NCI-H1930 (cell line): Measurements from ENCODE around the gene BAZ2B.
"Not testable (repeated sequence)": the region's sequence is repeated elsewhere in the genome, so short reads cannot be mapped to it uniquely, and the experiment has no call there.

Source experiments
- DNase-seq, 2 experiments: peaks; one replicate each; lab custom pipeline; 2025; lab: John Stamatoyannopoulos, UW

Gene BAZ2B, protein sequence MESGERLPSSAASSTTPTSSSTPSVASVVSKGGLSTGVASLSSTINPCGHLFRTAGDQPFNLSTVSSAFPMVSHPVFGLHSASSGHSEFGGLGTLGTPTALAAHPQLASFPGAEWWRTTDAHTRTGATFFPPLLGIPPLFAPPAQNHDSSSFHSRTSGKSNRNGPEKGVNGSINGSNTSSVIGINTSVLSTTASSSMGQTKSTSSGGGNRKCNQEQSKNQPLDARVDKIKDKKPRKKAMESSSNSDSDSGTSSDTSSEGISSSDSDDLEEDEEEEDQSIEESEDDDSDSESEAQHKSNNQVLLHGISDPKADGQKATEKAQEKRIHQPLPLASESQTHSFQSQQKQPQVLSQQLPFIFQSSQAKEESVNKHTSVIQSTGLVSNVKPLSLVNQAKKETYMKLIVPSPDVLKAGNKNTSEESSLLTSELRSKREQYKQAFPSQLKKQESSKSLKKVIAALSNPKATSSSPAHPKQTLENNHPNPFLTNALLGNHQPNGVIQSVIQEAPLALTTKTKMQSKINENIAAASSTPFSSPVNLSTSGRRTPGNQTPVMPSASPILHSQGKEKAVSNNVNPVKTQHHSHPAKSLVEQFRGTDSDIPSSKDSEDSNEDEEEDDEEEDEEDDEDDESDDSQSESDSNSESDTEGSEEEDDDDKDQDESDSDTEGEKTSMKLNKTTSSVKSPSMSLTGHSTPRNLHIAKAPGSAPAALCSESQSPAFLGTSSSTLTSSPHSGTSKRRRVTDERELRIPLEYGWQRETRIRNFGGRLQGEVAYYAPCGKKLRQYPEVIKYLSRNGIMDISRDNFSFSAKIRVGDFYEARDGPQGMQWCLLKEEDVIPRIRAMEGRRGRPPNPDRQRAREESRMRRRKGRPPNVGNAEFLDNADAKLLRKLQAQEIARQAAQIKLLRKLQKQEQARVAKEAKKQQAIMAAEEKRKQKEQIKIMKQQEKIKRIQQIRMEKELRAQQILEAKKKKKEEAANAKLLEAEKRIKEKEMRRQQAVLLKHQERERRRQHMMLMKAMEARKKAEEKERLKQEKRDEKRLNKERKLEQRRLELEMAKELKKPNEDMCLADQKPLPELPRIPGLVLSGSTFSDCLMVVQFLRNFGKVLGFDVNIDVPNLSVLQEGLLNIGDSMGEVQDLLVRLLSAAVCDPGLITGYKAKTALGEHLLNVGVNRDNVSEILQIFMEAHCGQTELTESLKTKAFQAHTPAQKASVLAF (N-terminal part only)

GRCh38 chr2:159616286-159616701 is at the start of gene BAZ2B:
Gene BAZ2B (minus strand): TSS chr2:159616548. CDS start chr2:159478719, 137,829 bp downstream.
- no peak for DNase-seq

- DNase-seq = no peak
These were observed 44.9 kb upstream of the BAZ2B start for GRCh38 chr2:159661286-159661685.

DNA sequence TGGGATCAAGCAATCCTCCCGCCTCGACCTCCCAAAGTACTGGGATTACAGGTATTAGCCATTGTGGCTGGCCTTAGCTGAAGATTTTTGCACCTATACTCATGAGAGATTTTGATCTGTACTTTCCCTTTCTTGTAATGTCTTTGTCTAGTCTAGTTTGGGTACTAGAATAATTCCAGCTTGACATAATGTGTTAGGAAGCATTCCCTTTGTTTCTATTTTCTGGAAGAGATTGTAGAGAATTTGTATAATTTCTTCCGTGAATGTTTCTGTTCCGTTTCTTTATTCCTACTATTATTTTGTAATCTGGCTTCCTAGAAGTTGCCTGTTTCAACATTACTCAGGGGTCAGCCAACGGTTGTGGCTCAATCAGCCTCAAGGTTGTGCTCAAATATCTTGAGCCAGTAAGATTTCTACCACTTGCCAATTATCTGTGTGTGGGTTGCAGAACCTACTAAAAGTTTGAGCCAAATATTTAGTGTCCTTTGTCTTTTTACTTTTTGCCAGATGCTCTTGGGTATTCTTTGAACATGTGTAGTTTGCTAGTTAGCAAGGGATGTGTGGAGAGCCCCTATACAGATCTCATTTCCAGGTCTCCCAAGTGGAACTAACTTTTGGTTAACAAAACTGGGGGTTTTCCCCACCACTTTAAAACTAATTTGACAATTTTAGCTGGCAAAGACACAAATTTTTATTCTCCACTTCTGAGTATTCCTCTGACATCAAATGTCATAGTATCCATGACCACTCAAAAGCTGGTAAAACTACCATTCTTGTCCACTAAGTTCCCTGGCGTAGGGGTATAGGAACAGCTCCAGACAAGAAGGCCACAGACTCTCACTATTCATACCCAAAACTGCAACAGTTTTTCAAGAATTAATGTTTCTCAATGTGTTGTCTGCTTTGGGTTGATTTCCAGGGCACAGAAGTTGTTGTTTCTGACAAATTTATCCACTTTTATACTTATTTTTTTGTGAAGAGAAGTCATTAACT is 42.8 kb upstream of the BAZ2B start:
- DNase-seq = no peak

- DNase-seq = no peak
These were observed 37.6 kb upstream of the BAZ2B start for GRCh38 chr2:159653962-159654361.

DNA sequence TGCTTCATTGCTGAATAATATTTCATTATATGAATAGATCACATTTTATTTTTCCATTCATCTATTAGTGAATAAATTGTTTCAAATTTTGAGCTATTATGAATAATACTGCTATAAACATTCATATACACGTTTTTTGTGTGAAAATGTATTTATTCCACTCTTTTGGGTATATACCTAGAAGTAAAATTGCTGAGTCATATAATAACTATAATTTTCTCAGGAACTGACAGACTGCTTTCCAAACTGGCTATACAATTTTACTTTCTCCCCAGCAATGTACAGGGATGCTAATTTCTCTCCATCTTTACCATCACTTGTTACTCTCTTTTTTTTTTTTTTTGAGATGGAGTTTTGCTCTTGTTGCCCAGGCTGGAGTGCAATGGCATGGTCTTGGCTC is 35.5 kb upstream of the BAZ2B start:
- DNase-seq = no peak

DNA sequence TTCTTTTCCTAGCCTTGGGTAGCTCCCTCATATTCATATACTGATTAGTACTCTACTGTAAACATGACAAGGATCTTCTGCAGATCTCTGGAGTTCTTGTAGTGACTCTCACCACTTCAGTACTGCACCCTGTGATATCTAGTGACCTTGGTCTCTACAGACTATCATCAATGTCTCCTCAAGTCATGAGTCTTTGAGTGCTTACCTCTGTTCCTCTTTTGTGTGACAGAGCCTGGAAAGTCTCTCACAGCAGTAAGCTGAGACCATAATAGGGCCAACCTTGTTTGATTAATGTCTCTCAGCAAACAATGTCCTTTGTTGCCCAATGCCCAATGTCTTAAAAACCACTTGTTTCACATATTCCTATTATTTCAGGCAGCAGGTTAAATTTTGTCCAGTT is 34.2 kb upstream of the BAZ2B start:
- DNase-seq = no peak

DNA sequence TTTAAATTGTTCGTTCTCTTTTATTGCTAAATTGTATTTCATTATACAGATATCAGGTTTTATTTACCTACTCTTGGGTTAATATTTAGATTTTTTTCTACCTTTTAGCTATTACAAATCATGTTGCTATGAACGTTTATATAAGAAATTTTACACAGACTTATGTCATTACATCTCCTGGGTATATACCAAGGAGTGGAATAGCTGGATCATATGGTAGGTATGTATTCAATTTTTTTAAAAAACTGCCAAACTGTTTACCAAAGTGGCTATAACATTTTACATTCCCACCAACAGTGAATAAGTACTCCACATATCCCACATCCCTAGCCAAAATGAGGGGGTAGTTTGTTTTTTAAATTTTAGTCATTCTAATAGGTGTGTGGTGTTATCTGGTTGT is 32.3 kb upstream of the BAZ2B start:
- DNase-seq = no peak

DNA sequence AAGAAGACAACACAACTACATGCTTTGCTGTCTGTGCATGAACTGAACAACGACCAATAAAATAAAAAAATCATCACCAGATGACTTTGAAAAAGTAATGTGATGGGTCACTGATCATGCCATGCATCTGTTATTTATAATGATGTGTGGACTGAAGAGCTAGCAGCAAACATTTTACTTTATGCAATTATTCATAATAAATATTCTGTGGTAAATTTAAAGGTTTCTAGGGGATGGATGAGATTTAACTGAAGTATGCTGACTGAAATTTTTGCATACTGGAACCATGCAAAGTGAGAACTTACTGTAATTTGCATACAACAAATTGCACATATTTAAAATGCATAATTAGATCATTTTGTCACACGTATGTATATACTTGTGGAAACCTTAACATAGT is 31.3 kb upstream of the BAZ2B start:
- no peak for DNase-seq

- no peak for DNase-seq
These were observed 23.8 kb upstream of the BAZ2B start for GRCh38 chr2:159640176-159640575.

DNA sequence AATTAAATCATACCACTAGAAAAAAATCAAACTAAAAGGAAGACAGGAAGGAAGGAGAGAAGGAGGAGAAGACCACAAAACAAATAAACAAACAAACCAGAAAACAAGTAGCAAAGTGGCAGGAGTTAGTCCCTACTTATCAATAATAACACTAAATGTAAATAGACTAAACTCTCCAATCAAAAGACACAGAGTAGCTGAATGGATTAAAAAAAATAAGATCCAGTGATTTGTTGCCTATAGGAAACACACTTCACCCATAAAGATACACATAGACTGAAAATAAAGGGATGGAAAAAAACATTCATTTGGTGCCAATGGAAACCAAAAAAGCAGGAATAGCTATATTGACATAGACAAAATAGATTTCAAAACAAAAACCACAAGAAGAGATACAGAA is 23.4 kb upstream of the BAZ2B start:
- no peak for DNase-seq

GRCh38 chr2:159639071-159639470 is 22.7 kb upstream of the BAZ2B start:
- DNase-seq = no peak

- no peak for DNase-seq
These were observed 21.7 kb upstream of the BAZ2B start for GRCh38 chr2:159637988-159638501.

- no peak for DNase-seq
These were observed 20.9 kb upstream of the BAZ2B start for GRCh38 chr2:159637240-159637639.

GRCh38 chr2:159635006-159635789 is 18.9 kb upstream of the BAZ2B start:
- DNase-seq = no peak

DNA sequence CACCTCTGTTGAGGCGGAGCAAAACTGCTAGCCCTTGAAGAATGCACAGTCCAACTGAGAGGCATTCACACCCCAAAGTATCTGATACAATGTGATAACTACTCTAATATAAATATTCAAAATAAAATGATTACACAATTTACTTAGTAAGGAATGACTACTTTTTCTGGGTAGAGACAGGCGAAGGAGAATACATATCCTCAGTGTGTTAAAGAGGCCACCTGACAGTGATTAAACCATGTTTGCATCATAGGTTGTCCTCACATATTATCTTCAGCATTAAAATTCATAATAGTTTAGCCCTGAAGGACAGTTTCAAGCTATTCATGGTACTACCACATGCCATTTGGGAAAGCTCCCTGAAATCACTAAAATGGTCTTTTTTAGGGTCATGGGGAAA is 16.9 kb upstream of the BAZ2B start:
- DNase-seq = no peak

GRCh38 chr2:159625628-159626027 is 9.3 kb upstream of the BAZ2B start:
- DNase-seq = not testable (repeated sequence)

GRCh38 chr2:159623436-159623835 is 7.1 kb upstream of the BAZ2B start:
- no peak for DNase-seq

- DNase-seq = no peak
These were observed 6.6 kb upstream of the BAZ2B start for GRCh38 chr2:159622966-159623365.

- DNase-seq = no peak
These were observed 4.4 kb upstream of the BAZ2B start for GRCh38 chr2:159620796-159621195.

DNA sequence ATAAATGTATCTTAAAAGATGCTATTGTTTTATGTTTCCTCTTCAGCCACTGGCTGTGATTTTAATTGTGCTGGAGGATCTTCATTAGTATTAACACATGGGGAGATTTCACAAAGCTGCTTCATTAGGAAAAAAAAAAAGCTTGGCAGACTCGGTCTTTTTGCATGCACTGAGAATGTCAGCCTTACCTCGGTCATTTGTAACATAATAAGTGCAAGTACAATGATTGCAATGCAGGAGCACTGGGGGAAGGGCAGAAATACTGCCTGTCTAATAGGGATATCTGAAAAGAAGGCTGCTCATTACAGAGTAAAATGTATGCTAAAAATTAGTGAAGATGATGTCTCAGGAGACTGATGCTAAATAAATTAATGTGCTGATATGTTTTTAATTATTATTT is 1.3 kb upstream of the BAZ2B start:
- no peak for DNase-seq
